HG03521 (cell line): Measurements from ENCODE around the gene RDX.

ENCODE experiments used
- ATAC-seq: cut with Tn5 transposase; IDR thresholded peaks from one replicate; pipeline ENCODE4 v1.9.1; 2021; ENCODE audit warnings: mild to moderate bottlenecking, moderate library complexity; ENCODE audit not compliant: unreplicated experiment

RDX gene

GRCh38 chr11:110176366-110177085 lies 119.9 kb downstream of the RDX start:
- ATAC-seq = no peak

DNA sequence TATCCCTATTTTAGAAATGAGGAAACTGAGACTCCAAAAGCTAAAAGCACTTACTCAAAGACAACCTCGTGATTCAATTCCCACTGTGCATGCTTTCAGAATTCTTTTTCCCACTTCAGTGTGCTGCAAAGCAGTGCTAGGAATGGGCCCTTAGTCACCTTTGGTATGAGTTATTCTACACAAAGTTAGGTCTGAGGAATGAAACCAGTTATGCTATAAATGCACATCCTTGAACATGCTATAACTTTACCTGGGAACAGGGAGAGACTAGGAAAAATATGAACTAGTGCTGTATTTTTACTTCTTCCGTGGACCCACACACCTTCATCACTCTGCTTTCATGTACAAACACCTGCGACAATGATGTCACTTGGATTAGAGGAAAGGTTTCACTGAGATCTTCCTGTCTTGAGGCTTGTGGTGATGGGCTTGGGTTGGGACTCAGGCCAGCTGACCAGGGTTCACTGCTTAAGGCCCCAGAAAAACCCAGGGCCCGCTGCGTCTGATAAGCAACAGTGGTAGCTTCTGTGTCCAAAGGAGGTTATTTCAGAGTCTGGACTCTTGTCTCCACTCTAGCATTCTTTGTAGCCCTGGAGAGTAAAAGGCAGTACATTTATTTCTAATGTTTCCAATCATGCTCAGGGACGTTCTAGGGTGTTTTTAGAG lies 121.6 kb downstream of the RDX start:
- ATAC-seq = no peak

DNA sequence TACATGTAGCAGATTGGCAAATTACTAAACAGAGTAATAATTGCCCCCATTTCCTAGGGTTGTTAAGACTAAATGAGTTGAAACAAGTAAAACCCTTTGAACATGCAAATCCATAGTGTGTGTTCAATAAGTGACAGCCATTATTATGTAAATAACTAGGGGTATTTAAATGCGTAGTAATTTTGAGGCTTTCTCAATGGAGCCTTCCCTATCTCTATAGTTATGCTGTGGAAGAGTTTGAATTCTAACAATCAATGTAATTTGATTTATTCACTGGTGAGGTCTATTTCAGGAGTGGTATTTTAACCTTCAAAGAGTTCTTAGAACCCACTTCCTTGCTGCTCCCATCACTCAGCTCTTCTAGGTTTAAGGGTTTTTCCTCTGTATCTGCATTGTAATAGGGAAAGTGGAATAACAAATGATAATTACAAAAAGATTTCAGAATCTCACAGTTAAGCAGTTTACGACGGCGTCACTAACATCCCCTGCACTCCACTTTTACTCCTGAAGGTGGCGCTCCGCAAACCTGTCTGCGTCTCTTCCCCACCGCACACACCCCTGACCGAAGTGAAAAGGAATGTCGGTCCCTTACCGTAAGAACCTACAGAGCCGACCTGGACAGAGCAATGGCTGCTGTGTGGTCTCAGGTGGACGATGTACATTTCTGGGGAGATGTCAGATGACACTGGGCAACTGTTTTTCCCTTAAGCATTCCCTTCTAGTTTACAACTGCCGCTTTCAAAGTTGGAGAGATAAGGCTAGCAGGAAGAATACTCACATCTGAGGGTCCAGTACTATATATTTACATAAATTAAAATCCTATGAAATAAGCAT lies 122.4 kb downstream of the RDX start:
- no peak for ATAC-seq

DNA sequence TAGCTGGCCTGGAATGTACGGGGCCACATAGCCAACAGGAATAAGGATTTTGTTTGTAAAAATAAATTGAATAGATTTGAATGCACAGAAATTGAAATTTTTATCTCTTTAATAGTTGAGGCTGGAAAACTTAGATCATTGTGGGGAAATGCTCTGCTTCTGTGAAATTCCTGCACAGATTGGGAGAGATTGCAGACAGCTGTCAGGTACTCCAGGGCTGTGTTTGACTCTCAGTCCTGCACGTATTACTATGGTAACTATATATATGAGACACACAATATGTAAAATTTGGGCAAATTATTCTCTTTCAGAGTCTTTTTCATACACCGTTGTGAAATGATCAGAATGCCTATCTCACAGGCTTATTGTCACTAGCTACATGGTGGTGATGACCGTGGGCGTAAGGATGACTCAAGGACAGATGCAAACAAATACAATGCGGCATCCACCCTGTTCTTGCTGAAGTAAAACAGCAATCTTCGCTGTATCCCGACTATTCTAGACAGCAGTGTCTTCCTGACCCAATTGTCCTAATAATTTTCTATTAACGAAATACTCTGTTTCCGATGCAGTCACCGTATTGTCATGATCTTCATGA lies 123.8 kb downstream of the RDX start:
- ATAC-seq = no peak

GRCh38 chr11:110169738-110170137 lies 126.7 kb downstream of the RDX start:
- ATAC-seq = no peak

- ATAC-seq = no peak
Observed at GRCh38 chr11:110168033-110168803, 128.2 kb downstream of the RDX start.

- no peak for ATAC-seq
Observed at GRCh38 chr11:110165039-110165925, 131.1 kb downstream of the RDX start.

- no peak for ATAC-seq
Observed at GRCh38 chr11:110162216-110162615, 134.2 kb downstream of the RDX start.

- no peak for ATAC-seq
Observed at GRCh38 chr11:110161061-110161460, 135.4 kb downstream of the RDX start.

GRCh38 chr11:110160437-110160836 lies 136.0 kb downstream of the RDX start:
- ATAC-seq = no peak

DNA sequence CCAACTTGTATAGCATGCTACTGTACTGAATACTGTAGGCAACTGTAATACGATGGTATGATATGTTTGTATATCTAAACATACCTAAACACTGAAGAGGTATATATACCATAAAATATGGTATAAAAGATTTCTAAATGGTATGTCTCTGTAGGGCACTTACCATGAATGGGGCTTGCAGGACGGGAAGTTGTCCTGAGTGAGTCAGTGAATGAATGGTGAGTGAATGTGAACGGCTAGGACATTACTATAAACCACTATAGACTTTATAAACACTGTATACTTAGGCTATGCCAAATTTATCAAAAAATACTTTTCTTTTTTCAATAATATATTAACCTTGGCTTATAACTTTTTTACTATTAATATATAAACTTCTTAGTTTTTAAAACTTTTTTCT lies 136.4 kb downstream of the RDX start:
- ATAC-seq = no peak

DNA sequence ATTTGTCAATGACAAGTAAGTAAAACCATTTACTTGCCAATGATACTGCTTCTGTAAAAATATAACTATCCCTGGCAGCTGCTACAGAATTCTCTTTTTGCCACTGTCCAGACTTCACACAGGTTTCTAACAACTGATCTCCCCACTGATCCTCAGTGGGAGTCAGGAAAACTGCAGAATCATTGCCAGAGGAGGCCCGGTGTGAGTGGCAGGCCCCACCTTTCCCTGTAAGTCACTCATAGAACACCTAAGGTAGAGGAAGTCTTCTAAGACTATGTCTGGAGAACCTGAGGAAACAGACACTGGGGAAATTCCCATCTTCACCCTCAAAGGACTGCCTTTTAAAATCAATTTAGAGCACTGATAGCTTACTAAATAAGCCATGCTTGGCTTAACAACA lies 136.9 kb downstream of the RDX start:
- ATAC-seq = no peak

- no peak for ATAC-seq
Observed at GRCh38 chr11:110158317-110159200, 137.9 kb downstream of the RDX start.

- no peak for ATAC-seq
Observed at GRCh38 chr11:110156503-110156902, 139.9 kb downstream of the RDX start.

GRCh38 chr11:110153474-110153873 lies 142.9 kb downstream of the RDX start:
- no peak for ATAC-seq

DNA sequence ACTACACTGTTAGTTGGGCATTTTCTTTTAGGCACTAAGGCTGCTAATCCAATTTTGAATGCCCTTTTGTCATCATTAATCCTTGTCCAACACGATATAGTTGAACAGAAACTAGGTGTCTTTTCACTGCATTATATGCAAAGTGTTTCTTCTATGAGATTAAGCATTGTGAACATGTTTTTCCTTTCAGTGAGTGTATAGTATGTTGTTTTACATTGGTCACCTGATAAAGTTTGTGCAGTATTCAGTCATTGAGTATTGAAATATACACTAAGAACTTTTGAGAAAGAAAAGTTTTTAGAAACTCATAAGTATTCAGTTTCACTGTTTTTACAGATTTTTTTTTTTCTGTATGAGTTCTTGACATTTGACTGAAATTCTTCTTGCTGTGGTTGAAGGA lies 144.2 kb downstream of the RDX start:
- ATAC-seq = no peak

- no peak for ATAC-seq
Observed at GRCh38 chr11:110148775-110149744, 147.4 kb downstream of the RDX start.
